Gastroesophageal sphincter (tissue), 4 donors: Measurements from ENCODE around the gene GRIK3. TPM values are rescaled to one million over a fixed set of nuclear protein-coding genes. Genes with fewer than 3 reads are reported as not detected.

Experiments used
- ATAC-seq: fragments of 150-250 bp; one replicate; pipeline ENCODE4 v1.9.1; 2016; ENCODE audit warnings: mild to moderate bottlenecking, moderate library complexity
- H3K27ac ChIP-seq, 4 donors: fragments of 200-600 bp; sonication (generic) in 3 of 4; 1 replicate in 3 of 4; 2 replicates in 1 of 4; pipeline ENCODE4 v1.5.1; 2016 to 2019
- H3K27me3 ChIP-seq: fragments of 200-600 bp; sonication (generic); one replicate; pipeline ENCODE4 v1.5.1; 2019
- H3K36me3 ChIP-seq, 2 donors: fragments of 200-600 bp; sonication (generic); one replicate each; pipeline ENCODE4 v1.5.1; 2019; ENCODE audit warnings: control low read depth in 1 of 2
- H3K4me1 ChIP-seq, 3 donors: fragments of 200-600 bp; sonication (generic); 1 replicate in 2 of 3; 2 replicates in 1 of 3; pipeline ENCODE4 v1.5.1; 2016 to 2019; ENCODE audit warnings: control low read depth in 2 of 3
- H3K4me3 ChIP-seq, 2 donors: fragments of 200-600 bp; sonication (generic); one replicate each; pipeline ENCODE4 v1.5.1; 2019; ENCODE audit warnings: mild to moderate bottlenecking in 1 of 2, moderate library complexity in 1 of 2
- H3K9me3 ChIP-seq, 3 donors: fragments of 200-600 bp; sonication (generic); one replicate each; pipeline ENCODE4 v1.5.1; 2017 to 2019; ENCODE audit warnings: control low read depth in 2 of 3
- EP300 ChIP-seq: sonication (generic); formaldehyde crosslinking; IDR thresholded peaks from one replicate; pipeline ENCODE4 v1.6.1; 2017; ENCODE audit warnings: antibody characterized with exemption, mild to moderate bottlenecking
- POLR2A ChIP-seq, 2 donors: fragments of 450-650 bp; IDR thresholded peaks; one replicate each; pipeline ENCODE4 v1.6.1; 2017; ENCODE audit warnings: antibody characterized with exemption in 2 of 2, mild to moderate bottlenecking in 2 of 2, moderate library complexity in 1 of 2
- POLR2AphosphoS5 ChIP-seq: sonication (generic); formaldehyde crosslinking; IDR thresholded peaks from one replicate; pipeline ENCODE4 v1.6.1; 2017; ENCODE audit warnings: antibody characterized with exemption
- WGBS, 2 donors: methylation state at CpG; one replicate each; pipeline ENCODE4 v1.1.5; 2018; ENCODE audit warnings: low coverage in 1 of 2; 5-methylcytosine and 5-hydroxymethylcytosine counted together
- total RNA-seq, 4 donors: library from RNA; depleted of rRNA; stranded (reverse); fragments of >200 nt; gene quantifications; one replicate each; pipeline ENCODE4 v1.1.0, GENCODE V29; 2016
- TF ChIP-seq, protein P1 (sequence below), 4 experiments: fragments of 200-600 bp in 2 of 4; fragments of 450-650 bp in 2 of 4; sonication (generic) in 1 of 4; IDR thresholded peaks; one replicate each; pipeline ENCODE4 v1.5.1; 2017 to 2019; ENCODE audit warnings: antibody characterized with exemption in 4 of 4, mild to moderate bottlenecking in 2 of 4, moderate library complexity in 2 of 4

GRIK3 gene
- total RNA-seq, 4 donors from 2014 or later: 3.1 to 7.8 (median 5.0) TPM

DNA sequence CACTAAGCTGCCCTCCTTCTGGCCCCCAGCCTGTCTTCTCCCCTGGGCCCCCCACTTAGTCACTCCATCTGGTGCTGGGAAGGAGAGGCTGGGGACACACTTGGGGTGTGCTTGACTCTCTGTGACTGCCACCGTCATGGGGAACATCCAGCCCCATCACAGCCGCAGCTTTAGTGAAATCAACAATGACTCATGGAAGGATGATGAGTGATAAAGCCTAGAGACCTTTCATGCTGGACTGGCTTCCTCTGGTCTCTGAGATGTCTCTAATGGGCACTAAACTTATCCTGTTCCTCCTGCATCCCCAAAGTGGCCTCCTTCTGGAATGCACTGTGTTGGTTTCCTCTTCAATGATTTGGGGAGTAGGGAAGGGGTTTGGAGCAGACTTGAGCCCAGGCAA is 172.9 kb downstream of the GRIK3 start:
- Histone ChIP-seq H3K36me3 (no peaks in the 10 kb centered on the region), H3K4me3 (no peak overlapping the region), H3K27ac (no peak overlapping the region), H3K9me3 (no peaks in the 10 kb centered on the region), H3K4me1 (no peaks in the 10 kb centered on the region), H3K27me3 (peaks cover 64% of the 10 kb centered on the region)
- WGBS, 2 donors: no CpG with 5 or more reads among the region's 2 CpGs
- no peak for ATAC-seq
- TF ChIP-seq POLR2A (IDR thresholded peaks at IDR 0.05) (no peak), EP300 (no peak), POLR2AphosphoS5 (no peak)
- TF ChIP-seq, protein P1, sequence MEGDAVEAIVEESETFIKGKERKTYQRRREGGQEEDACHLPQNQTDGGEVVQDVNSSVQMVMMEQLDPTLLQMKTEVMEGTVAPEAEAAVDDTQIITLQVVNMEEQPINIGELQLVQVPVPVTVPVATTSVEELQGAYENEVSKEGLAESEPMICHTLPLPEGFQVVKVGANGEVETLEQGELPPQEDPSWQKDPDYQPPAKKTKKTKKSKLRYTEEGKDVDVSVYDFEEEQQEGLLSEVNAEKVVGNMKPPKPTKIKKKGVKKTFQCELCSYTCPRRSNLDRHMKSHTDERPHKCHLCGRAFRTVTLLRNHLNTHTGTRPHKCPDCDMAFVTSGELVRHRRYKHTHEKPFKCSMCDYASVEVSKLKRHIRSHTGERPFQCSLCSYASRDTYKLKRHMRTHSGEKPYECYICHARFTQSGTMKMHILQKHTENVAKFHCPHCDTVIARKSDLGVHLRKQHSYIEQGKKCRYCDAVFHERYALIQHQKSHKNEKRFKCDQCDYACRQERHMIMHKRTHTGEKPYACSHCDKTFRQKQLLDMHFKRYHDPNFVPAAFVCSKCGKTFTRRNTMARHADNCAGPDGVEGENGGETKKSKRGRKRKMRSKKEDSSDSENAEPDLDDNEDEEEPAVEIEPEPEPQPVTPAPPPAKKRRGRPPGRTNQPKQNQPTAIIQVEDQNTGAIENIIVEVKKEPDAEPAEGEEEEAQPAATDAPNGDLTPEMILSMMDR (IDR thresholded peaks at IDR 0.05): no peak

DNA sequence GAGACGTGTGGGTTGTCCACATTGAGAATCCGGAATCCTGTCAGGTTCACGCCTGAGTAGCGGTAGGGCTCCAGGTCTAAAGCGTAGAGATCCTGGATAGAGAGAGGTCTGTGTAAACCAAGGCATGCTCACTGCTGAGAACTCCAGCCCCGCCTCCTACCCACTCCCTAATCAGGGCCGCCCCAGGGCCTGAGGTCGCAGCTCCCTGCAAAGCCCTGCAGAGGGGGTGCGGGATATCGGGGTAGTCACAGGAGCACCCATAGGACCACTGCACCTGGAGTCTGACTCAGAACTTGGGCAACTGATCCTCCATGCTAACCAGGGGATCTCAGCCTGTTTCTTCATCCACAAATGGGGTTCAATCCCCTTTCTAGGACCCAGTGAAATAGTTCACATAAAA is 174.4 kb downstream of the GRIK3 start:
- H3K4me3 ChIP-seq: no peak overlapping the region
- no peak overlapping the region for H3K27ac ChIP-seq
- H3K4me1 ChIP-seq: no peaks in the 10 kb centered on the region
- H3K9me3 ChIP-seq: no peaks in the 10 kb centered on the region
- TF ChIP-seq EP300 (no peak), POLR2A (IDR thresholded peaks at IDR 0.05) (no peak), POLR2AphosphoS5 (no peak)
- TF ChIP-seq, protein P1 (IDR thresholded peaks at IDR 0.05): no peak
- H3K36me3 ChIP-seq: no peaks in the 10 kb centered on the region
- 100% methylated on average over 1 of the region's 10 CpGs; no CpG with 5 or more reads in 1 of the 2 donors for WGBS, 2 donors
- peaks cover 71% of the 10 kb centered on the region for H3K27me3 ChIP-seq
- ATAC-seq: no peak

DNA sequence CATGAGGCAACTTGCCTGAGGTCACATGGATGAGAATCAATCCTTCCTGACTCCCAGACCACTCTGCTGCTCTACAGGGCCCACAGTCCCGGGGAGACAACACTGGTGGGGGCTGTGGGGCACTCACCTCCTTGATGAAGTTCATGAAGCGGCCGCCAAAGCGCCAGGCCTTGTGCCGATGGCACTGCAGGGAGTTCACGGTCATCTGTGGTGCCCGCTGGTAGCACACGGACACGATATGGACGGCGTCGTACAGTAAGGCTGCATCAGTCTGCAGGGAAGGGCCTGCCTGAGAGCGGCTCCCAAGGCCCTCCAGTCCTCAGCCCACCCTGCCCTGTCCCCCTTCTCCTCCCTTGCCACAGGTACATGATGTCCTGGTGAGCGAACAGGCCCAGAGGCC is 175.3 kb downstream of the GRIK3 start:
- no peaks in the 10 kb centered on the region for H3K4me1 ChIP-seq
- H3K27ac ChIP-seq: no peak overlapping the region
- WGBS, 2 donors: 80% methylated on average over 1 of the region's 14 CpGs; no CpG with 5 or more reads in 1 of the 2 donors
- TF ChIP-seq POLR2A (IDR thresholded peaks at IDR 0.05) (no peak), EP300 (no peak), POLR2AphosphoS5 (no peak)
- TF ChIP-seq, protein P1 (IDR thresholded peaks at IDR 0.05): no peak
- H3K9me3 ChIP-seq: no peaks in the 10 kb centered on the region
- H3K36me3 ChIP-seq: no peaks in the 10 kb centered on the region
- ATAC-seq: no peak
- peaks cover 73% of the 10 kb centered on the region for H3K27me3 ChIP-seq
- no peak overlapping the region for H3K4me3 ChIP-seq

DNA sequence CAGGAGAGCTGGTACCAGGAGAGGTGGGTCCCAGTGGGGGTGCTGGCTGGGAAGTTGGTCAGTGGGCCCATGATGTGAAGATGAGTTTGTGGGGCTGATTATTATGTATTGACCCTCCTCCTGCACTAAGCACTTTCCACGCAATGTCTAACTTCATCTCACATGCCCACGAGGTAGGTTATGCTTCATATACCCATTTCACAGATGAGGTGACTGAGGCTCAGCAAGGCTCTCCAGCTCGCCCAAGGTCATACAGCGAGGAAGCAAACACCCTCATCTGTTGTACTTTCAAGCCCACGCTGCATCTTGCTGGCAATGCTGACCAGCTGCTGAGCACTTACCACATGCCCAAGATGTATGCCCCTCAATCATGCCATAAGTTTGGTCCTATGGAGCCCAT is 175.8 kb downstream of the GRIK3 start:
- 100% methylated on average over 1 of the region's 5 CpGs; no CpG with 5 or more reads in 1 of the 2 donors for WGBS, 2 donors
- no peaks in the 10 kb centered on the region for H3K4me1 ChIP-seq
- peaks cover 72% of the 10 kb centered on the region for H3K27me3 ChIP-seq
- no peak for ATAC-seq
- no peak for TF ChIP-seq POLR2A (IDR thresholded peaks at IDR 0.05)
- TF ChIP-seq, protein P1 (IDR thresholded peaks at IDR 0.05): no peak
- TF ChIP-seq POLR2AphosphoS5: no peak
- H3K9me3 ChIP-seq: no peaks in the 10 kb centered on the region
- no peak overlapping the region for H3K27ac ChIP-seq
- H3K4me3 ChIP-seq: no peak overlapping the region
- H3K36me3 ChIP-seq: no peaks in the 10 kb centered on the region

DNA sequence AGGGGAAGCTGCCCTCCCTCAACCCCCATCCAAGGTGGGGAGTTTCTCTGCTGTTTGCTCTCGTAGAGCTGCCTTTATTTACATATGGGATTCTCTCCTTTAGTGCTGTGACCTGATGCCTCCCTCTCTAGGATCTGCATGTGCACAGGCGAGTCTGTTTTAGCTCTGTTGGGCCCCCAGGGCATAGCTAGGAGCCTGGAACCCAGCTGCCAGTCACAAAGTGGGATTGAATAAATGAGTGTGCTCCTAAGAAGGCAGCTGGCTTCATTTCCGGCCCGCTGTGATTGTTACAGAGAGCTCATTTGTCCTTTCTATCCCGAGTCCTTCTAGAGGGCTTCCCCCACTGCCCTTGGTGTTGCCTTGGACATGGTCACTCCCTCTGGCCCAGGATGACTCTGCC is 176.6 kb downstream of the GRIK3 start:
- Histone ChIP-seq H3K4me3 (no peak overlapping the region), H3K9me3 (no peaks in the 10 kb centered on the region), H3K4me1 (no peaks in the 10 kb centered on the region), H3K27me3 (peaks cover 73% of the 10 kb centered on the region), H3K36me3 (no peaks in the 10 kb centered on the region), H3K27ac (no peak overlapping the region)
- ATAC-seq: no peak
- 18 to 21% methylated on average over 1 to 4 of the region's 5 CpGs for WGBS, 2 donors
- TF ChIP-seq EP300 (no peak), POLR2AphosphoS5 (no peak), POLR2A (IDR thresholded peaks at IDR 0.05) (no peak)
- TF ChIP-seq, protein P1 (IDR thresholded peaks at IDR 0.05): no peak
